Heart left ventricle (tissue), 13 donors: ENCODE measurements around the gene MRPS10.

Experiments used
- CTCF ChIP-seq, 12 donors: fragments of 200-600 bp; sonication (generic) in 4 of 12; IDR thresholded peaks; one replicate each; pipeline versions ENCODE4 v1.5.0 to v1.8.0; 2018 to 2022; ENCODE audit warnings: antibody characterized with exemption in 12 of 12, mild to moderate bottlenecking in 5 of 12
- POLR2A ChIP-seq, 2 donors: fragments of 450-650 bp; IDR thresholded peaks; one replicate each; pipeline ENCODE4 v1.6.1; 2017; ENCODE audit warnings: antibody characterized with exemption in 2 of 2, mild to moderate bottlenecking in 2 of 2, moderate library complexity in 2 of 2
- donor health status: ischemic (EF 13 %, LVEDD 7.1; RV severe dilation, severe dysfunction).
- donor health status: DM: no; HTN: yes; CAD: no.
- donor health status: DM: no; HTN: no; CAD: no.
- donor health status: ischemic (EF 25% LVEDD 6.9; RV normal size, moderate dysfunction).
- donor health status: ischemic (EF 25% LVEDD 5.7; RV mildly dilated, moderate dysfunction).
- donor health status: ischemic (EF 35%, LVEDD 5.7; RV mildly dilated, moderate dysfunction).
- donor health status: nonischemic (EF 11% LVEDD 7.7; RV severe dilation, severe dysfunction).
- donor health status: DM: yes; HTN: yes; CAD: no.
- donor health status: PGD.
- donor health status: ischemic (EF 29% LVEDD 5.4; RV normal size, mild dysfunction).
- donor health status: nonischemic (EF 23%, LVEDD 6.1; RV moderate dilation, normal function).

GRCh38 chr6:42239736-42240375, 22.2 kb upstream of the MRPS10 start:
- TF ChIP-seq CTCF (IDR thresholded peaks at IDR 0.05) (no peak), POLR2A (IDR thresholded peaks at IDR 0.05) (no peak)
